ENCODE data around the gene BCKDHB. TPM values are rescaled to one million over a fixed set of nuclear protein-coding genes. Genes with fewer than 3 reads are reported as not detected.

Gene BCKDHB
- total and polyA plus RNA-seq, 2 donors (not counting 1 experiment from before 2014, with no cell fraction given) = 9.6 to 20.1 TPM

- H2AFZ ChIP-seq (ENCODE audit: insufficient read depth, low read depth, low read length, poor library complexity, severe bottlenecking) = no peak overlapping the region
- no peaks in the 10 kb centered on the region for H3K9me3 ChIP-seq (ENCODE audit: control extremely low read depth in 1 of 3, control insufficient read depth in 2 of 3, insufficient read depth in 1 of 3, low read length in 2 of 3)
- peaks cover 8% of the 10 kb centered on the region for H3K4me1 Mint-ChIP-seq
- intact Hi-C loops (cut with micrococcal nuclease) = no loop called here
- H3K4me2 ChIP-seq (replicated peaks; ENCODE audit: low read depth, low read length, poor library complexity, severe bottlenecking) = no peak overlapping the region
- H3K4me3 Mint-ChIP-seq = no peak overlapping the region
- no peak overlapping the region for H3K27ac Mint-ChIP-seq
- no peaks in the 10 kb centered on the region for H4K20me1 ChIP-seq (ENCODE audit: control insufficient read depth, insufficient read depth, low read length, poor library complexity, severe bottlenecking)
- H3K79me2 ChIP-seq (ENCODE audit: control insufficient read depth, insufficient read depth, low read length) = no peaks in the 10 kb centered on the region
- no peak overlapping the region for H3K27ac ChIP-seq (ENCODE audit: low read length in 2 of 2)
- WGBS (ENCODE audit: insufficient coverage) = 94% methylated on average over 3 of the region's 3 CpGs
- H3K9me3 Mint-ChIP-seq (ENCODE audit: insufficient read depth) = peaks cover 6% of the 10 kb centered on the region
- no peak for DNase-seq
- H3K27me3 Mint-ChIP-seq = no peaks in the 10 kb centered on the region
- TF ChIP-seq CTCF (IDR thresholded peaks at IDR 0.05) = no peak
- TF ChIP-seq EZH2 (IDR thresholded peaks at IDR 0.05; ENCODE audit: borderline replicate concordance, insufficient read depth, low read depth, low read length, poor library complexity, severe bottlenecking) = no peak
- H3K36me3 ChIP-seq (replicated peaks in 1 of 2; ENCODE audit: control extremely low read depth in 1 of 2, control insufficient read depth in 1 of 2, extremely low read depth in 1 of 2, insufficient read depth in 2 of 2, low read length in 1 of 2) = no peaks in the 10 kb centered on the region
- no peaks in the 10 kb centered on the region for H3K4me1 ChIP-seq (ENCODE audit: control insufficient read depth in 2 of 2, insufficient read depth in 2 of 2, low read length in 2 of 2)
- POLR2A ChIA-PET = no interaction called here
- CTCF ChIA-PET = no interaction called here
- H3K9ac ChIP-seq (ENCODE audit: low read length) = no peak overlapping the region
- no peaks in the 10 kb centered on the region for H3K27me3 ChIP-seq (replicated peaks in 1 of 4; ENCODE audit: control extremely low read depth in 1 of 4, control insufficient read depth in 3 of 4, insufficient read depth in 4 of 4, low read length in 3 of 4)
- ATAC-seq (ENCODE audit: low read depth) = no peak
- no peak overlapping the region for H3K4me3 ChIP-seq (ENCODE audit: control extremely low read depth in 1 of 5, extremely low read depth in 1 of 5, insufficient read depth in 1 of 5, low read depth in 2 of 5, low read length in 4 of 5)
Observed at GRCh38 chr6:80388507-80388906, 282.0 kb downstream of the BCKDHB start.

Other genes starting within 250 kb of the BCKDHB start
- 0.10 TPM in 1 of 2 replicates, not detected in the other for gene ELOVL4, start 159.1 kb upstream of the BCKDHB start, total RNA-seq
- gene ELOVL4, start 159.1 kb upstream of the BCKDHB start, polyA plus RNA-seq = not detected in 2 replicates
- 0.68 and 0.84 TPM in 2 replicates for gene TTK, start 102.0 kb upstream of the BCKDHB start, total RNA-seq
- gene TTK, start 102.0 kb upstream of the BCKDHB start, polyA plus RNA-seq = 0.25 and 0.26 TPM in 2 replicates

Measured in B cell (primary cell).